GM04504 (cell line): ENCODE measurements around the gene SYS1.

Experiments used
- DNase-seq: peaks from one replicate; pipeline ENCODE4 v3.0.0-alpha.2; 2012; ENCODE audit warnings: low read depth

Gene SYS1

GRCh38 chr20:45362804-45363610, at the start of gene SYS1:
Gene SYS1, plus strand, starts transcription at chr20:45363156. Its CDS starts 376 bp downstream, at chr20:45363532.
- DNase-seq, result peak; percentile 97

- no peak for DNase-seq
These were observed 49.0 kb upstream of the SYS1 start for GRCh38 chr20:45313943-45314342.

- no peak for DNase-seq
These were observed 47.3 kb upstream of the SYS1 start for GRCh38 chr20:45315672-45316071.

GRCh38 chr20:45316150-45317080, 46.5 kb upstream of the SYS1 start:
- DNase-seq, result no peak

- no peak for DNase-seq
These were observed 45.1 kb upstream of the SYS1 start for GRCh38 chr20:45317826-45318225.

GRCh38 chr20:45318386-45318939, 44.5 kb upstream of the SYS1 start:
- DNase-seq, result no peak

- no peak for DNase-seq
These were observed 44.0 kb upstream of the SYS1 start for GRCh38 chr20:45318948-45319347.

- DNase-seq, result no peak
These were observed 41.9 kb upstream of the SYS1 start for GRCh38 chr20:45320948-45321595.

GRCh38 chr20:45322952-45323383, 40.0 kb upstream of the SYS1 start:
- DNase-seq, result no peak

GRCh38 chr20:45323731-45324130, 39.2 kb upstream of the SYS1 start:
- no peak for DNase-seq

GRCh38 chr20:45325371-45325770, 37.6 kb upstream of the SYS1 start:
- no peak for DNase-seq

GRCh38 chr20:45328451-45328850, 34.5 kb upstream of the SYS1 start:
- no peak for DNase-seq

- DNase-seq, result no peak
These were observed 33.2 kb upstream of the SYS1 start for GRCh38 chr20:45329497-45330319.

GRCh38 chr20:45330476-45330875, 32.5 kb upstream of the SYS1 start:
- no peak for DNase-seq

- peak; percentile 90 for DNase-seq
These were observed 26.2 kb upstream of the SYS1 start for GRCh38 chr20:45336530-45337366.

GRCh38 chr20:45337367-45338120, 25.4 kb upstream of the SYS1 start:
- DNase-seq, result peak; percentile 81

GRCh38 chr20:45338121-45339030, 24.6 kb upstream of the SYS1 start:
- DNase-seq, result no peak

- DNase-seq, result no peak
These were observed 23.9 kb upstream of the SYS1 start for GRCh38 chr20:45339084-45339483.
